Endothelial cell of umbilical vein (primary cell): ENCODE measurements around the gene NEK4. TPM values are rescaled to one million over a fixed set of nuclear protein-coding genes. Genes with fewer than 3 reads are reported as not detected.
A peak's percentile ranks its signal among the peaks of the same experiment; 100 is the strongest.

Experiments used
- polyA plus RNA-seq, 4 experiments: library from polyadenylated mRNA; depleted of rRNA in 3 of 4; stranded (reverse) in 3 of 4; unstranded in 1 of 4; fragments of >200 nt; gene quantifications; 2 replicates each; pipeline versions ENCODE4 v1.2.1 to v1.2.3, GENCODE V29; 2011 to 2012; ENCODE audit warnings: missing spikeins in 1 of 4
- small RNA-seq: library from RNA; depleted of rRNA; stranded (forward); fragments of <200 nt; gene quantifications from one replicate; pipeline ENCODE3, GENCODE V24; 2012; ENCODE audit warnings: low replicate concordance, low read depth; ENCODE audit not compliant: insufficient read depth, insufficient read length
- total RNA-seq: library from RNA; stranded (reverse); gene quantifications from 2 replicates; pipeline ENCODE4 v1.2.3, GENCODE V29; 2021

NEK4 gene
- total and polyA plus RNA-seq, 2 donors (not counting 3 experiments of a cell fraction or from before 2014, with no cell fraction given), result 4.4 to 20.8 TPM

Small RNA genes lying within 50 kb of the gene (small RNA-seq; reads per million reads assigned to genes)
- not detected for gene AC006254.2
- 440 reads per million, percentile 99 among the genes with 10 or more reads in this experiment for gene RF00569
- gene RF01183, result not detected
- gene SNORD19, result not detected
- gene SNORD19B, result not detected
- 426 reads per million, percentile 99 among the genes with 10 or more reads in this experiment for gene SNORD69

Other genes with a start within 250 kb of the NEK4 start
- 298 and 327 TPM in 2 replicates for gene NT5DC2, start 237.1 kb downstream of the NEK4 start, total RNA-seq
- gene NT5DC2, start 237.1 kb downstream of the NEK4 start, polyA plus RNA-seq, result 402 and 516 TPM in 2 replicates
- 22.6 and 34.6 TPM in 2 replicates for gene UQCC5, start 234.3 kb downstream of the NEK4 start, total RNA-seq
- 9.9 and 28.2 TPM in 2 replicates for gene UQCC5, start 234.3 kb downstream of the NEK4 start, polyA plus RNA-seq
- 77.1 and 87.1 TPM in 2 replicates for gene PBRM1, start 85.0 kb downstream of the NEK4 start, total RNA-seq
- 18.2 and 26.7 TPM in 2 replicates for gene PBRM1, start 85.0 kb downstream of the NEK4 start, polyA plus RNA-seq
- 109 and 111 TPM in 2 replicates for gene GNL3, start 84.9 kb downstream of the NEK4 start, total RNA-seq
- gene GNL3, start 84.9 kb downstream of the NEK4 start, polyA plus RNA-seq, result 21.0 and 27.8 TPM in 2 replicates
- gene GLT8D1, start 65.1 kb downstream of the NEK4 start, total RNA-seq, result 69.9 and 73.5 TPM in 2 replicates
- gene GLT8D1, start 65.1 kb downstream of the NEK4 start, polyA plus RNA-seq, result 61.8 and 63.7 TPM in 2 replicates
- gene SPCS1, start 64.8 kb downstream of the NEK4 start, total RNA-seq, result 100 and 107 TPM in 2 replicates
- gene SPCS1, start 64.8 kb downstream of the NEK4 start, polyA plus RNA-seq, result 159 and 240 TPM in 2 replicates
- gene ITIH1, start 6.7 kb upstream of the NEK4 start, total RNA-seq, result not detected in 2 replicates
- not detected in 2 replicates for gene ITIH1, start 6.7 kb upstream of the NEK4 start, polyA plus RNA-seq
- not detected in 2 replicates for gene ITIH3, start 23.9 kb upstream of the NEK4 start, total RNA-seq
- gene ITIH3, start 23.9 kb upstream of the NEK4 start, polyA plus RNA-seq, result not detected in 2 replicates
- 0.60 and 2.4 TPM in 2 replicates for gene ITIH4, start 59.7 kb upstream of the NEK4 start, total RNA-seq
- 0.17 and 0.46 TPM in 2 replicates for gene ITIH4, start 59.7 kb upstream of the NEK4 start, polyA plus RNA-seq
- 0.62 and 2.2 TPM in 2 replicates for gene MUSTN1, start 64.1 kb upstream of the NEK4 start, total RNA-seq
- gene MUSTN1, start 64.1 kb upstream of the NEK4 start, polyA plus RNA-seq, result 1.1 TPM in 2 replicates
- 18.2 and 19.6 TPM in 2 replicates for gene STIMATE, start 126.6 kb upstream of the NEK4 start, total RNA-seq
- 24.0 and 25.9 TPM in 2 replicates for gene STIMATE, start 126.6 kb upstream of the NEK4 start, polyA plus RNA-seq